HuH-7.5 (cell line): ENCODE measurements around the gene GPC5.
A peak's percentile ranks its signal among the peaks of the same experiment; 100 is the strongest.

Experiments used
- DNase-seq: peaks from one replicate; pipeline ENCODE4 v3.0.0; 2011; ENCODE audit warnings: low spot score

Gene GPC5

DNA sequence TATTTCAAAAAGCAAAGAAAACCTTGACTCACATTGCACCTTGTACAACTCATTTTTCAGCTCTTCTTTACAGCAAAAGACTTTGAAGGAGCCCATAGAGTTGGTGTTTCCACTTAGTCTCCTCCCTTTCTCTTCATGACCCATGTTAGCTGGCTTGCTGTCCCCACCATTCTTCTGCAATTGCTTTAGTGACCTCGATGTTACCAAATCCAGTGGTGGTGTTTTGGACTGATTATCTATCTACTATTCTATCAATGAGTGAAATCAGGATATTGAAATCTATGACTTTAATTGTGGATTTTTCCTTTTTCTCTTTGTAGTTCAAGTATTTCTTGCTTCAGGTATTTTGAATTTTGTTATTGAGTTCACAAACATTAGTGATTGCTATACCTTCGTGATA, 197.3 kb downstream of the GPC5 start:
- DNase-seq, result no peak

DNA sequence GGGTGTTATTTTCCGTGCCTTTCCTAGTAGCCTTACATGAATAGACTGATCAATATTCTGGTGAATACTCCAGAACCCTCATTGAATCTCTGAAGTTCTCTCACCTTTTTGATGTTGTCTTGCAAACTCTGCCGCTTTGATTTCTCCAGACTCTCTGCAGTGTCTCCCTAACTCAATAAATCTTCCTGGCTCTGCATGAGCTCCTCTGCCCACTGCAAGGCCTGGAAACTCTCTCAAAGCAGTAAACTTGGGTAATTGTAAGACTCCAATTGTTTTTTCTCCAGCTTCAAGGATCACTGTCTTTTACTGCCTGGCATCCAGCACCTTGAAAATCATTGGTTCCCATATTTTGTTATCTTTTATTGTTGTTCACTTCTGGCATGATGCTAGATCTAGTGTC, 198.4 kb downstream of the GPC5 start:
- no peak for DNase-seq

- DNase-seq, result no peak
These were observed 200.2 kb downstream of the GPC5 start for GRCh38 chr13:91598655-91599054.

DNA sequence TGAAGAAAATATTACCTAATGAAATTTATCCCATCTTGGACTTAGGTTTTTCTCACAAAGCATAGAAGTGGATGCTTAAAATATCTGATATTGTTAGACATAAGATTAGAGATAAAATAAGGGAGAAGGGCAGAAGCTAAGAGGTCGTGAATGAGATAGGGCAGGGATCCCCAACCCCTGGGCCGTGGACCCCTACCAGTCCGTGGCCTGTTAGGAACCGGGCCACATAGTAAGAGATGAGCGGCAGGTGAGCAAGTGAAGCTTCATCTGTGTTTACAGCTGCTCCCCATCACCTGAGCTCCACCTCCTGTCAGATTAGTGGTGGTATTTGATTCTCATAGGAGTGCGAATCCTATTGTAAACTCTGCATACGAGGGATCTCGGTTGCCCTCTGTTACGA, 202.9 kb downstream of the GPC5 start:
- DNase-seq, result no peak

- DNase-seq, result no peak
These were observed 203.4 kb downstream of the GPC5 start for GRCh38 chr13:91601807-91602206.

DNA sequence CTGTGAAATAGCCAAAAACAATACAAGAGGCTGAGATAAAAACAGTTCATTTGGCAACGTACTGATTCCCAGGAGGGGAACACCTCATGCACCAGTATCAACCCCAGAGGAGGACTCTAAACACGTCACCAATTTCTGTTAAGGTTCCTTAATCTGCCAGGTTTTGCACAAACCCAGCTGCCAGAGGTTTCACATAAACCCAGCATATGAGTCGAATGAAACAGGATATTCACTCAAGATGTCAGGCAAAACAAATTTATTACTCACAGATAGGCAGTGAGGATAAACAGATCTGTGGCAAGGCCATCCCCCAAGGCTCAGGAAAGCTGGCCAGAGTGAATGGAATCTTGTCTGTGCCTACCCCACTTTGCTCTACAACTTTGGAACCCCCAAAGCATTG, 210.9 kb downstream of the GPC5 start:
- DNase-seq, result no peak

DNA sequence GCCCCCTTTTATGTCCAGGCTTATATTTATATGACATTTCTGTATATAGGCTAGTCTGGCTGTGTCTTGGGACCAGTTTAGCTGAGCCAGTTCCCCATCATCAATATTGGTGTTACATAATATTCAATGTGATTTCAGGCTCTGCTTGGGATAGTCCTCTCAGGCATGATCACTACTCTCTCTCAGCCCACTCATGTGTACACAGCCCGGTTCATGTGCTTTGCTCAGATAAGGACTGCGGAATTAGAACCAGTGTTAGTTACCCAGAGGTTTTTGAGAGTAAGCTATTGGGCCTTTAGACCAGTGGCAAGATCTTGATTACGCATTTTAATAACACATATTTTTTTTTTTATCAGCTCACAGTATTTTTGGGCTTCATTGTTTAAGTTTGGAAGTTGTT, 219.9 kb downstream of the GPC5 start:
- DNase-seq, result no peak

- no peak for DNase-seq
These were observed 222.3 kb downstream of the GPC5 start for GRCh38 chr13:91620670-91621141.

GRCh38 chr13:91621161-91621560, 222.7 kb downstream of the GPC5 start:
- DNase-seq, result no peak

DNA sequence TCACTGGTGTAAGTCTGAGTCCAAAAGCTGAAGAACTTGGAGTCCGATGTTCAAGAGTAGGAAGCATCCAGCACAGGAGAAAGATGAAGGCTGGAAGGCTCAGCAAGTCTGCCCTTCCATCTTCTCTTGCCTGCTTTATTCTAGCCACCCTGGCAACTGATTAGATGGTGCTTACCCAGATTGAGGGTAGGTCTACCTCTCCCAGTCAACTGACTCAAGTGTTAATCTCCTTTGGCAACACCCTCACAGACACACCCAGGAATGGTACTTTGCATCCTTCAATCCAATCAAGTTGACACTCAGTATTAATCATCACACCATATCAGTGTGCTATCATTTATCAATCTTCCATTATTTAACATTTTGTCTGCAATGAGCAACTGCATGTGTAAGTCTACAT, 223.5 kb downstream of the GPC5 start:
- no peak for DNase-seq

DNA sequence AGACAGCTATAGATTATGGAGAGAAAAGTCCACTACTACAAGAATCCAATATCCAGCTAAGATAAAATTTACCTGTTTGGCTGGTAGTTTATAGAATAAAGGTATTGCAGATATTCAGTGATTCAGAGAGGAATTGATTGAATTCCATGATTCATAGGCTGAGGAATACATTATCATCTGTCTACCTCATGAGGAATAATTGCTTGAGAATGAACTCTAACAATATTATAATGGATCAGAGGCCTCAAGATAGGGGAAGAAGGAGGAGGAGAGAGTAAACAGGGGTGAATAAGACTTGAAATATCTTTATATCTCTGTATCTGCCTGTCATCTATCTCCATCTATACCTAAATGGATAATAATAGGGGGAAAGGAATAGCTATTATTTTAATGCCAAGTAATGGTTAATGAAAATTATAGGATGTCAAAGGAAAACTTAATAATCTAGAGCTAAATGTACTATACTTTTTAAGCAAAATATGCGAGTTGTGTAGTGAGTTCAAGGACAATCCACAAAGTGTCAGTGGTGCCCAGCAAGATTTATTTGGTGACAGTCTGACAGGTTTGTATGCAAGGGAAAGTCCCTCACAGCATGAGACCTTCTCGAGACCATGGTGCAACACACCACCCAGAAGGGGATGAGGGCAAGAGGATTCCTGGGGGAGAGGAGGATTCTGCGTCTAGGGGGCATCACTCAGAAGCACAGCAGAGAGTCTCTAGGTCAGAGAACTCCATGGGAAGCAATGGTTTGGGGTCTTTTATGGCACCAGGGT, 224.5 kb downstream of the GPC5 start:
- DNase-seq, result no peak

DNA sequence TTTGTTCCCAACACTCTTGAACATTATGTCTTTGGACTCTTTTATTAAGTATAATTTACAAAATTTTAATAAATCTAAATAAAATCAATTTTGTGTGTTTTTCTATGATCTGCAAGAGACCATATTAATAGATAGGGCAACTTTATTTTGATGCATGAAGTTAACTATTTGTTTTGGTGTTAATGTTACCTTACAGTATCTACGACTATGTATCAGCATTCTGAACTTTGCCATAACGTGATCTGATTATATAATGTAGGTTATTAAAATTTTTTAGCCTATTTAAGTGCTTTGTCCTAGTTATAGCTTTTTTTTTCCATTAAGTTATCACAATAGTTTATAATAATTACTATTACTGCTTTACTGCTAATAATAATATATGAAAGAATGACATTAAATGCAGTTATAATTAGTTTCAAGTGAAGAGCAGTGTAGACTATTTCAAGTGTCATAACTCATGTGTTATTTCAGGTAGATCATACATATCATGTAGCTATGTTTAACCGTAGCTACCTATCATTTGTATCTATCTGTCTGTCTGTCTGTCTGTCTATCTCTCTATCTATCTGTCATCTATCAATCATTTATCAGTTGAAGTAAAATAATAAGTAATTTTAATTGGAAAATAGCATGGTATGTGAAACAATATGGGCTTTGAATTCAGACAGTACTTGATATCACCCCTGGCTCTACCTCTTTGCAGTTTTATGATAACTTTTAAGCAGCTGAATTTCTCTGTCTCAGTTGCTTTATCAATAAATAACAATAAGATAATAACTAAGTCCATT, 229.7 kb downstream of the GPC5 start:
- DNase-seq, result no peak

DNA sequence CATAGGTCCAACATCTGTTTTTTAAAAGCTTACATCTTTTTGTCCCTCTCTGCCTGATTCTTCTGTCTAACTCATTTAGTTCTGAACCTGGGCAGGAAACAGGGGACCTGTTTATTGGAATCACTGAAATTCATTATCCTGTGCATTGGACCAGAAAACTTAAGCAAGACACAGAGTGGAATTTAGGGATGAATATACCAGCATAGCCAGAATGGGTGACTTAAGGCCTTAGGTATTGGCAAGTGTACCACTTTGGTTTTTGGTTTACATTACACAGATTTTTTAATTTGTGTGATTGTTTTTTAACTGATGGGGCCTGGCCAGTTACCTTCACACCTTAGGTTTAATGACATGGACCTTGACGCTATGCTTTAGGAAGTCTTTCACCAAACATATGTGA, 232.5 kb downstream of the GPC5 start:
- DNase-seq, result no peak

GRCh38 chr13:91632086-91632485, 233.7 kb downstream of the GPC5 start:
- no peak for DNase-seq

DNA sequence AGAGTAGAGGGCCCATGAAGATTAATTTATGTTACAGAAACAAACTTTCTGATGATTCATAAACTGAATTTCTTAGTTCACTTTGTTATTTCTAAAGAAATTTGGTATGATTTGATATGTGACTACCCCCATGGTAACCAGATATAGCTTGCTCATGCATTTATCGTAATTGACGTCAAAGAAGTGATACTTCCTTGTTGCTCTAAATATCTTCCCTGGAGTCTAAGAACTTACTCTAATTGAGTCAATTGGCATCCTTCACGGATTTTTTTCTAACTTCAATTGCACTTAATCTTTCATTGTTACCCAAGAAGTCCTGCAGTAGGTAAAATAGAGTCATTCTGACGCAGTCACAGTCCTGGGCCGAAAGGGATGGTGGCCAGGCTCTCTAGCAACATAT, 240.9 kb downstream of the GPC5 start:
- no peak for DNase-seq

GRCh38 chr13:91643394-91643793, 245.0 kb downstream of the GPC5 start:
- DNase-seq, result no peak

DNA sequence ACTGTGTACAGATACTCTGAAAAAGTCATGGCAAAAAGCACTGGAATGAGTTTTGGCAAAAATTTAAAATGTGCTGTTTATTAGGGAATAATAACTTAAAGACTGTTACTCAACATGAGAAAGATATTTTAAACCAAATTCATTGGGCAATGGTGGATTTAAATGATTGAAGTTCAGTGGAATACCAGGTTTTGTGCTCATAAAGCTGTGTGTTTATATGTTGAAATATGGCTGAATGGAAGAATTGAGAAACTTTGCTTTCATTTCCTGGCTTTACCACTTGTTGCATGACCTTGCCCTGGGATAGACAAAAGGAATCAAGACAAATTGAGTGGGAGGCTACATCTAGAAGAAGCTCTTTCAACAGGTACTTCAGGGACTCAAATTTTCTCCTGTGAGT, 246.4 kb downstream of the GPC5 start:
- DNase-seq, result no peak

- DNase-seq, result peak; percentile 3
These were observed 249.1 kb downstream of the GPC5 start for GRCh38 chr13:91647361-91647990.

DNA sequence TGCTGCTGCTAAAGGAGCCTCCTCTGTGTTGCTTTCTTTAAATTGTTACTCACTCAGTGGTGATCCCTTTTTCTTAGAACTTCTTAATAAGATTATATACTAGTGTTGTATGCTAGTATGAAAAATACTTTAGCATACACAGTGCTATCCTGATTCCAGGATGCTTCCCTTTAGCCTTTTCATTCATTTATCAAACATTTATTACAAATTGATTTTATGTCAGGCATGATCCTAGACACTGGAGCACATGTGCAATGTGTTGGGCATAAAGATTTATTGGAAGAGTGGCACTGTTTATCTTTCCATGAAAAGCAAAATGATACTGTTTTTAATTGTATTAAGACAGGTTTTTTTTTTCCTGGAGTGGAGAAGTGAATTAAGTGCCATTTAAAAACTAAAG, 249.6 kb downstream of the GPC5 start:
- no peak for DNase-seq

GRCh38 chr13:91649456-91649855, 251.0 kb downstream of the GPC5 start:
- no peak for DNase-seq

- no peak for DNase-seq
These were observed 254.2 kb downstream of the GPC5 start for GRCh38 chr13:91652404-91653301.

DNA sequence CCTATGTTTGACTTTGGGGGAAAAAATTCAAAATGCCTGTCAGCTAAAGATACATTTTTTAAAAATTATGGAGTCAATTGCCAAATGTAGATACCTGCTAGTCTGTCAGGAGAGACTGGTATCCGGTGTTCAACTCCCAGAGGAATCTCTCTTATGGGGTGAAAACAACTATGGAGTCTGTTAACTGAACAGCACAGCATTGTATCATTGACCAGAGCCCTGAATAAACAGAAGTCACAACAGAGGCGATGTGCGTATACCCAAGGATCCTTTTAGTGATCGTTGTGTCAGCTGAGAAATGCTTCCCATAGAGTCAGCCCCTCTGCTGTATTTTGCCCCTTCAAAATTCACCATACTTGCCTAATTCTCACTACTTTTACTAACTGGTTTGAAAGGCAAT, 257.3 kb downstream of the GPC5 start:
- no peak for DNase-seq
